ENCODE results near the gene P2RY2.

DNA sequence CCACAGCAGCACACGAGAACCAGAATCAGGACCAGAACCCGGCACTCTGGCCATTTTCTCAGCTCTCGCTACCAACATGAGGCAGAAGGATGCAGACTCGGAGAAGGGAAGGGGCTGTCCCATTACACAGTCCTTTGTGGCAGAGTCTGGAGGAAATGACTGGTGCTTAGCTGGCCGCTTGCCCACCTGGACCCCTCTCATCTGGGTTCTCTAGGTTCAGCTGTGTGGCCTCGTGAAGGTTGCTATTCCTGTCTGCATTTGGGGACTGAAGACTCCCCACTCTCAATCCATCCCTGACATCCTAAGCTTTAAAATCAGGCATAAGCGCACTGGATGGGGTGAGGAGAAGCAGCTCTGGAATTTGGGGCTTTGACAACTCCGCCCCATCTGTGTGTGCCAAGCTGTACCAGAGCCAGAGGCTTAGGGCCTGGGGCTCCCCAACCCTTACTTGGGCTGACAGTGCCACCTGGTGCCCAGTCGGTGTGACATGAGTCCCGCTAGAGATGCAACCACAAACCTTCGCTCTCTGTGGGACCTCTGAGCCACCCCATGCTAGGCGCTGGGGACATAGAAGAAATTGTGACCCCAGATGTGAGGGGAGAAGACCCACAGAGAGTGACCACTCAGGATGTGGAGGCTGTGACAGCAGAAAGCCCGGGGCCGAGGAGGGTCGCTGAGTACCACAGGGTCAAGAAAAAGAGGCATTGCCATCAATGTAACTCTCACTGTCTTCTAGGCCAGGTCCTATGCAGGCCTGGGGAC lies 40.1 kb upstream of the P2RY2 start:
- TF ChIP-seq SIN3A (IDR thresholded peaks at IDR 0.05; ENCODE audit: borderline replicate concordance, insufficient read depth, low read length) (no peak), POLR2AphosphoS5 (IDR thresholded peaks at IDR 0.05; ENCODE audit: low read depth, low read length) (no peak), TAF1 (IDR thresholded peaks at IDR 0.05; ENCODE audit: borderline replicate concordance, insufficient read depth, low read length) (no peak), FOXP2 (optimal IDR thresholded peaks at IDR 0.05; ENCODE audit: borderline replicate concordance, extremely low read depth, extremely low read length, insufficient read depth) (no peak)
- TF ChIP-seq, protein P1, sequence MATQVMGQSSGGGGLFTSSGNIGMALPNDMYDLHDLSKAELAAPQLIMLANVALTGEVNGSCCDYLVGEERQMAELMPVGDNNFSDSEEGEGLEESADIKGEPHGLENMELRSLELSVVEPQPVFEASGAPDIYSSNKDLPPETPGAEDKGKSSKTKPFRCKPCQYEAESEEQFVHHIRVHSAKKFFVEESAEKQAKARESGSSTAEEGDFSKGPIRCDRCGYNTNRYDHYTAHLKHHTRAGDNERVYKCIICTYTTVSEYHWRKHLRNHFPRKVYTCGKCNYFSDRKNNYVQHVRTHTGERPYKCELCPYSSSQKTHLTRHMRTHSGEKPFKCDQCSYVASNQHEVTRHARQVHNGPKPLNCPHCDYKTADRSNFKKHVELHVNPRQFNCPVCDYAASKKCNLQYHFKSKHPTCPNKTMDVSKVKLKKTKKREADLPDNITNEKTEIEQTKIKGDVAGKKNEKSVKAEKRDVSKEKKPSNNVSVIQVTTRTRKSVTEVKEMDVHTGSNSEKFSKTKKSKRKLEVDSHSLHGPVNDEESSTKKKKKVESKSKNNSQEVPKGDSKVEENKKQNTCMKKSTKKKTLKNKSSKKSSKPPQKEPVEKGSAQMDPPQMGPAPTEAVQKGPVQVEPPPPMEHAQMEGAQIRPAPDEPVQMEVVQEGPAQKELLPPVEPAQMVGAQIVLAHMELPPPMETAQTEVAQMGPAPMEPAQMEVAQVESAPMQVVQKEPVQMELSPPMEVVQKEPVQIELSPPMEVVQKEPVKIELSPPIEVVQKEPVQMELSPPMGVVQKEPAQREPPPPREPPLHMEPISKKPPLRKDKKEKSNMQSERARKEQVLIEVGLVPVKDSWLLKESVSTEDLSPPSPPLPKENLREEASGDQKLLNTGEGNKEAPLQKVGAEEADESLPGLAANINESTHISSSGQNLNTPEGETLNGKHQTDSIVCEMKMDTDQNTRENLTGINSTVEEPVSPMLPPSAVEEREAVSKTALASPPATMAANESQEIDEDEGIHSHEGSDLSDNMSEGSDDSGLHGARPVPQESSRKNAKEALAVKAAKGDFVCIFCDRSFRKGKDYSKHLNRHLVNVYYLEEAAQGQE (IDR thresholded peaks at IDR 0.05; ENCODE audit: insufficient read depth in 1 of 2, low read depth in 2 of 2, low read length in 2 of 2): no peak
